WTC11 (cell line): Measurements from ENCODE around the gene CDK8. TPM values are rescaled to one million over a fixed set of nuclear protein-coding genes. Genes with fewer than 3 reads are reported as not detected.

ENCODE experiments used
- ATAC-seq: fragments of 200-7000 bp; cut with Tn5 transposase; 2 replicates; pipeline ENCODE4 v1.10.0; 2021; ENCODE audit warnings: mild to moderate bottlenecking, moderate library complexity
- CTCF ChIA-PET: fragments of 300-600 bp; sonication (Branson Sonifier 250); formaldehyde crosslinking; loops from one replicate; lab custom pipeline; 2021; ENCODE audit warnings: antibody characterized with exemption; lab: Charles Lee
- POLR2A ChIA-PET: fragments of 350-600 bp; sonication (Branson Sonifier 250); formaldehyde crosslinking; loops from one replicate; lab custom pipeline; 2021; ENCODE audit warnings: antibody characterized with exemption; lab: Charles Lee
- DNase-seq: peaks from one replicate; pipeline ENCODE4 v3.0.0; 2021; ENCODE audit warnings: low spot score
- H3K27ac Mint-ChIP-seq: 2 replicates; pipeline ENCODE4 v1.8.0; 2021; ENCODE audit warnings: mixed read lengths
- H3K27me3 Mint-ChIP-seq: 2 replicates; pipeline ENCODE4 v1.8.0; 2021; ENCODE audit warnings: low read depth, mild to moderate bottlenecking, moderate library complexity, mixed read lengths
- H3K36me3 Mint-ChIP-seq: 2 replicates; pipeline ENCODE4 v1.8.0; 2021; ENCODE audit warnings: mixed read lengths
- H3K4me1 Mint-ChIP-seq: 2 replicates; pipeline ENCODE4 v1.8.0; 2022; ENCODE audit warnings: mixed read lengths
- H3K4me3 Mint-ChIP-seq: 2 replicates; pipeline ENCODE4 v1.8.0; 2021; ENCODE audit warnings: mild to moderate bottlenecking, moderate library complexity, mixed read lengths
- H3K9me3 Mint-ChIP-seq: 2 replicates; pipeline ENCODE4 v1.8.0; 2021; ENCODE audit warnings: mixed read lengths
- FOXK1 ChIP-seq: sonication (generic); formaldehyde crosslinking; IDR thresholded peaks from 2 replicates; pipeline ENCODE4 v1.8.0; 2022; ENCODE audit warnings: mild to moderate bottlenecking, moderate library complexity, missing genetic modification reagents
- GTF2I ChIP-seq: fragments of 250-450 bp; sonication (Bioruptor Pico); conservative IDR thresholded peaks from 2 replicates; pipeline ENCODE4 v1.4.0; 2021; ENCODE audit warnings: mild to moderate bottlenecking
- HMGA2 ChIP-seq: fragments of 250-450 bp; sonication (Bioruptor Pico); IDR thresholded peaks from 2 replicates; pipeline ENCODE4 v1.4.0; 2021; ENCODE audit warnings: mild to moderate bottlenecking, moderate library complexity
- IRF2 ChIP-seq: sonication (generic); formaldehyde crosslinking; IDR thresholded peaks from 2 replicates; pipeline ENCODE4 v1.8.0; 2022; ENCODE audit warnings: low read depth, missing genetic modification reagents, borderline replicate concordance
- JUN ChIP-seq: sonication (generic); formaldehyde crosslinking; IDR thresholded peaks from 2 replicates; pipeline ENCODE4 v1.8.0; 2023; ENCODE audit warnings: mild to moderate bottlenecking, missing genetic modification reagents
- MXD4 ChIP-seq: fragments of 250-450 bp; sonication (Bioruptor Pico); IDR thresholded peaks from 2 replicates; pipeline ENCODE4 v1.8.0; 2021; ENCODE audit warnings: mild to moderate bottlenecking, moderate library complexity, borderline replicate concordance
- NR1H2 ChIP-seq: sonication (generic); formaldehyde crosslinking; IDR thresholded peaks from 2 replicates; pipeline ENCODE4 v1.9.0; 2021; ENCODE audit warnings: mild to moderate bottlenecking, moderate library complexity, missing genetic modification reagents
- OVOL2 ChIP-seq: fragments of 250-450 bp; sonication (Bioruptor Pico); IDR thresholded peaks from 2 replicates; pipeline ENCODE4 v1.9.0; 2021; ENCODE audit warnings: mild to moderate bottlenecking, borderline replicate concordance
- PRRX2 ChIP-seq: fragments of 250-450 bp; sonication (Bioruptor Pico); IDR thresholded peaks from 2 replicates; pipeline ENCODE4 v1.8.0; 2021; ENCODE audit warnings: mild to moderate bottlenecking
- SP1 ChIP-seq: sonication (generic); formaldehyde crosslinking; conservative IDR thresholded peaks from 2 replicates; pipeline ENCODE4 v1.8.1; 2022; ENCODE audit warnings: missing genetic modification reagents
- ZNF219 ChIP-seq: sonication (generic); formaldehyde crosslinking; IDR thresholded peaks from 2 replicates; pipeline ENCODE4 v1.8.0; 2023; ENCODE audit warnings: missing genetic modification reagents, mild to moderate bottlenecking, borderline replicate concordance
- ZNF232 ChIP-seq: sonication (generic); formaldehyde crosslinking; IDR thresholded peaks from 2 replicates; pipeline ENCODE4 v1.8.0; 2022; ENCODE audit warnings: mild to moderate bottlenecking, missing genetic modification reagents
- total RNA-seq: library from RNA; stranded (reverse); gene quantifications from 3 replicates; pipeline ENCODE4 v1.2.3, GENCODE V29; 2021
- TF ChIP-seq, protein P1 (sequence below): fragments of 250-450 bp; sonication (Bioruptor Pico); IDR thresholded peaks from 2 replicates; pipeline ENCODE4 v1.9.0; 2021; ENCODE audit warnings: mild to moderate bottlenecking
- TF ChIP-seq, protein P2 (sequence below): fragments of 250-450 bp; sonication (Bioruptor Pico); IDR thresholded peaks from 2 replicates; pipeline ENCODE4 v1.9.0; 2021; ENCODE audit warnings: moderate library complexity, mild to moderate bottlenecking, inconsistent platforms, borderline replicate concordance
- TF ChIP-seq, protein P3 (sequence below): sonication (generic); formaldehyde crosslinking; IDR thresholded peaks from 2 replicates; pipeline ENCODE4 v1.8.0; 2022; ENCODE audit warnings: mild to moderate bottlenecking, missing genetic modification reagents
- TF ChIP-seq, protein P4 (sequence below): sonication (generic); formaldehyde crosslinking; IDR thresholded peaks from 2 replicates; pipeline ENCODE4 v1.8.1; 2022; ENCODE audit warnings: mild to moderate bottlenecking, missing genetic modification reagents, moderate library complexity, borderline replicate concordance
- TF ChIP-seq, protein P5 (sequence below): sonication (generic); formaldehyde crosslinking; IDR thresholded peaks from 2 replicates; pipeline ENCODE4 v1.8.1; 2023; ENCODE audit warnings: mild to moderate bottlenecking, missing genetic modification reagents, moderate library complexity
- TF ChIP-seq, protein P6 (sequence below): sonication (generic); formaldehyde crosslinking; IDR thresholded peaks from 2 replicates; pipeline ENCODE4 v1.8.0; 2022; ENCODE audit warnings: mild to moderate bottlenecking, missing genetic modification reagents
- TF ChIP-seq, protein P7 (sequence below): sonication (generic); formaldehyde crosslinking; IDR thresholded peaks from 2 replicates; pipeline ENCODE4 v1.8.1; 2023; ENCODE audit warnings: mild to moderate bottlenecking, missing genetic modification reagents
- TF ChIP-seq, protein P8 (sequence below): fragments of 250-450 bp; sonication (Bioruptor Pico); IDR thresholded peaks from 2 replicates; pipeline ENCODE4 v2.1.2; 2022; ENCODE audit warnings: mild to moderate bottlenecking, moderate library complexity
- TF ChIP-seq, protein P9 (sequence below): sonication (generic); formaldehyde crosslinking; IDR thresholded peaks from 2 replicates; pipeline ENCODE4 v1.8.1; 2023; ENCODE audit warnings: mild to moderate bottlenecking, missing genetic modification reagents, moderate library complexity

The CDK8 gene
- total RNA-seq, 1 experiment from 2014 or later, result 21.4 TPM

DNA sequence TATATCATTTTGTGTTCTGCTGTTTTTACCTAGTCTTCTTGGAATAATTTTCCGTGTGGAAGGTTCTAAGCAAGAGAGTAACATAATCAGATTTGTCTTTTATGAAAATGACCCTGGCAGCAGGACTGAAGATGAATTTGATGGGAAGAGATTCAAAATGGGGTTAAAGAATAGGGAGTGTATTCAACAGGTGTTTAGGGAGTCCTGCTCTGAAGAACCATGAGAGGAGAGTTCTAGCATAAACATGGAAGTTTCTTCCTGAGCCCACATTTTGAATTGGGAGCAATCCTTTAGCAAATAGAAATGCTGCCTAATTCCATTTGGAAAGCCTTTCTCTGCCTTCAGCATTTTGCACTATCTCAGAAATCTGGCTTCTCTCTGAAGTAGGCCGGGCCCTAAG is 127.0 kb downstream of the CDK8 start:
- H3K27me3 Mint-ChIP-seq, result no peaks in the 10 kb centered on the region
- TF ChIP-seq, protein P1, sequence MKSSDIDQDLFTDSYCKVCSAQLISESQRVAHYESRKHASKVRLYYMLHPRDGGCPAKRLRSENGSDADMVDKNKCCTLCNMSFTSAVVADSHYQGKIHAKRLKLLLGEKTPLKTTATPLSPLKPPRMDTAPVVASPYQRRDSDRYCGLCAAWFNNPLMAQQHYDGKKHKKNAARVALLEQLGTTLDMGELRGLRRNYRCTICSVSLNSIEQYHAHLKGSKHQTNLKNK (CRISPR knock-in tag), result no peak
- TF ChIP-seq, protein P2, sequence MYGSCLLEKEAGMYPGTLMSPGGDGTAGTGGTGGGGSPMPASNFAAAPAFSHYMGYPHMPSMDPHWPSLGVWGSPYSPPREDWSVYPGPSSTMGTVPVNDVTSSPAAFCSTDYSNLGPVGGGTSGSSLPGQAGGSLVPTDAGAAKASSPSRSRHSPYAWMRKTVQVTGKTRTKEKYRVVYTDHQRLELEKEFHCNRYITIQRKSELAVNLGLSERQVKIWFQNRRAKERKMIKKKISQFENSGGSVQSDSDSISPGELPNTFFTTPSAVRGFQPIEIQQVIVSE (CRISPR knock-in tag), result no peak
- TF ChIP-seq, protein P3, sequence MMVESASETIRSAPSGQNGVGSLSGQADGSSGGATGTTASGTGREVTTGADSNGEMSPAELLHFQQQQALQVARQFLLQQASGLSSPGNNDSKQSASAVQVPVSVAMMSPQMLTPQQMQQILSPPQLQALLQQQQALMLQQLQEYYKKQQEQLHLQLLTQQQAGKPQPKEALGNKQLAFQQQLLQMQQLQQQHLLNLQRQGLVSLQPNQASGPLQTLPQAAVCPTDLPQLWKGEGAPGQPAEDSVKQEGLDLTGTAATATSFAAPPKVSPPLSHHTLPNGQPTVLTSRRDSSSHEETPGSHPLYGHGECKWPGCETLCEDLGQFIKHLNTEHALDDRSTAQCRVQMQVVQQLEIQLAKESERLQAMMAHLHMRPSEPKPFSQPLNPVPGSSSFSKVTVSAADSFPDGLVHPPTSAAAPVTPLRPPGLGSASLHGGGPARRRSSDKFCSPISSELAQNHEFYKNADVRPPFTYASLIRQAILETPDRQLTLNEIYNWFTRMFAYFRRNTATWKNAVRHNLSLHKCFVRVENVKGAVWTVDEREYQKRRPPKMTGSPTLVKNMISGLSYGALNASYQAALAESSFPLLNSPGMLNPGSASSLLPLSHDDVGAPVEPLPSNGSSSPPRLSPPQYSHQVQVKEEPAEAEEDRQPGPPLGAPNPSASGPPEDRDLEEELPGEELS (CRISPR knock-in tag), result no peak
- TF ChIP-seq ZNF219 (CRISPR knock-in tag) (no peak), IRF2 (CRISPR knock-in tag) (no peak), NR1H2 (CRISPR knock-in tag) (no peak), OVOL2 (CRISPR knock-in tag) (no peak), SP1 (CRISPR knock-in tag) (no peak), FOXK1 (no peak), PRRX2 (CRISPR knock-in tag) (no peak), ZNF232 (CRISPR knock-in tag) (no peak)
- TF ChIP-seq, protein P4, sequence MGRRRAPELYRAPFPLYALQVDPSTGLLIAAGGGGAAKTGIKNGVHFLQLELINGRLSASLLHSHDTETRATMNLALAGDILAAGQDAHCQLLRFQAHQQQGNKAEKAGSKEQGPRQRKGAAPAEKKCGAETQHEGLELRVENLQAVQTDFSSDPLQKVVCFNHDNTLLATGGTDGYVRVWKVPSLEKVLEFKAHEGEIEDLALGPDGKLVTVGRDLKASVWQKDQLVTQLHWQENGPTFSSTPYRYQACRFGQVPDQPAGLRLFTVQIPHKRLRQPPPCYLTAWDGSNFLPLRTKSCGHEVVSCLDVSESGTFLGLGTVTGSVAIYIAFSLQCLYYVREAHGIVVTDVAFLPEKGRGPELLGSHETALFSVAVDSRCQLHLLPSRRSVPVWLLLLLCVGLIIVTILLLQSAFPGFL (CRISPR knock-in tag), result no peak
- TF ChIP-seq, protein P5, sequence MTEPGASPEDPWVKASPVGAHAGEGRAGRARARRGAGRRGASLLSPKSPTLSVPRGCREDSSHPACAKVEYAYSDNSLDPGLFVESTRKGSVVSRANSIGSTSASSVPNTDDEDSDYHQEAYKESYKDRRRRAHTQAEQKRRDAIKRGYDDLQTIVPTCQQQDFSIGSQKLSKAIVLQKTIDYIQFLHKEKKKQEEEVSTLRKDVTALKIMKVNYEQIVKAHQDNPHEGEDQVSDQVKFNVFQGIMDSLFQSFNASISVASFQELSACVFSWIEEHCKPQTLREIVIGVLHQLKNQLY (CRISPR knock-in tag), result no peak
- TF ChIP-seq, protein P6, sequence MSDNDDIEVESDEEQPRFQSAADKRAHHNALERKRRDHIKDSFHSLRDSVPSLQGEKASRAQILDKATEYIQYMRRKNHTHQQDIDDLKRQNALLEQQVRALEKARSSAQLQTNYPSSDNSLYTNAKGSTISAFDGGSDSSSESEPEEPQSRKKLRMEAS (CRISPR knock-in tag), result no peak
- TF ChIP-seq, protein P7, sequence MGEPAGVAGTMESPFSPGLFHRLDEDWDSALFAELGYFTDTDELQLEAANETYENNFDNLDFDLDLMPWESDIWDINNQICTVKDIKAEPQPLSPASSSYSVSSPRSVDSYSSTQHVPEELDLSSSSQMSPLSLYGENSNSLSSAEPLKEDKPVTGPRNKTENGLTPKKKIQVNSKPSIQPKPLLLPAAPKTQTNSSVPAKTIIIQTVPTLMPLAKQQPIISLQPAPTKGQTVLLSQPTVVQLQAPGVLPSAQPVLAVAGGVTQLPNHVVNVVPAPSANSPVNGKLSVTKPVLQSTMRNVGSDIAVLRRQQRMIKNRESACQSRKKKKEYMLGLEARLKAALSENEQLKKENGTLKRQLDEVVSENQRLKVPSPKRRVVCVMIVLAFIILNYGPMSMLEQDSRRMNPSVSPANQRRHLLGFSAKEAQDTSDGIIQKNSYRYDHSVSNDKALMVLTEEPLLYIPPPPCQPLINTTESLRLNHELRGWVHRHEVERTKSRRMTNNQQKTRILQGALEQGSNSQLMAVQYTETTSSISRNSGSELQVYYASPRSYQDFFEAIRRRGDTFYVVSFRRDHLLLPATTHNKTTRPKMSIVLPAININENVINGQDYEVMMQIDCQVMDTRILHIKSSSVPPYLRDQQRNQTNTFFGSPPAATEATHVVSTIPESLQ (CRISPR knock-in tag), result no peak
- CTCF ChIA-PET, result no interaction called here
- H3K27ac Mint-ChIP-seq, result no peak overlapping the region
- DNase-seq (no peak), ATAC-seq (no peak)
- H3K4me3 Mint-ChIP-seq, result no peak overlapping the region
- H3K36me3 Mint-ChIP-seq, result 0 out of 2 replicates have a peak, but pooled peaks cover under 1% of the 10 kb centered on the region
- peaks cover 11% of the 10 kb centered on the region for H3K4me1 Mint-ChIP-seq
- no peaks in the 10 kb centered on the region for H3K9me3 Mint-ChIP-seq
- POLR2A ChIA-PET, result no interaction called here

DNA sequence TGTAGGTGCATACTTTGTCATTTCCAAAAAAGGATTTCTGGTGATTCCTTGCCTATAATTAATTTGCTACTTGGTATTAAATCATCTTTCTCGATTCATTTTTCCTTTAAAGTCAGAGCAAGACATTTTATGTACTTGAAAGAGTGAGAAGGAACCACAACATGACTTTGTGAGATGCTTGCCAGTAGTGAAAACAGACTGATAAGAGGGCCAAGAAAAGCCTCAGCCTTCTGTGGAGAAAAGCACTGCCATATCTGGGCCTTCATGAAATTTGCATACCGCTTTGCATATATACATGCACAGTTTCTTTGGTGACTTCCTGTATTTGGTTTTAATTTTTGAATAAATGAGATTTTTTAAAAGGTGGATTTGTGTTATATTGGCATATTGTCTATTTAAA is 128.4 kb downstream of the CDK8 start:
- no peaks in the 10 kb centered on the region for H3K9me3 Mint-ChIP-seq
- no peak for DNase-seq
- CTCF ChIA-PET, result no interaction called here
- H3K27ac Mint-ChIP-seq, result no peak overlapping the region
- peaks cover 11% of the 10 kb centered on the region for H3K4me1 Mint-ChIP-seq
- H3K36me3 Mint-ChIP-seq, result 0 out of 2 replicates have a peak, but pooled peaks cover 5% of the 10 kb centered on the region
- H3K27me3 Mint-ChIP-seq, result no peaks in the 10 kb centered on the region
- TF ChIP-seq MXD4 (CRISPR knock-in tag) (no peak), GTF2I (CRISPR knock-in tag) (no peak), JUN (CRISPR knock-in tag) (no peak), HMGA2 (CRISPR knock-in tag) (no peak)
- TF ChIP-seq, protein P8, sequence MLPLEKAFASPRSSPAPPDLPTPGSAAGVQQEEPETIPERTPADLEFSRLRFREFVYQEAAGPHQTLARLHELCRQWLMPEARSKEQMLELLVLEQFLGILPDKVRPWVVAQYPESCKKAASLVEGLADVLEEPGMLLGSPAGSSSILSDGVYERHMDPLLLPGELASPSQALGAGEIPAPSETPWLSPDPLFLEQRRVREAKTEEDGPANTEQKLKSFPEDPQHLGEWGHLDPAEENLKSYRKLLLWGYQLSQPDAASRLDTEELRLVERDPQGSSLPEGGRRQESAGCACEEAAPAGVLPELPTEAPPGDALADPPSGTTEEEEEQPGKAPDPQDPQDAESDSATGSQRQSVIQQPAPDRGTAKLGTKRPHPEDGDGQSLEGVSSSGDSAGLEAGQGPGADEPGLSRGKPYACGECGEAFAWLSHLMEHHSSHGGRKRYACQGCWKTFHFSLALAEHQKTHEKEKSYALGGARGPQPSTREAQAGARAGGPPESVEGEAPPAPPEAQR, result no peak
- TF ChIP-seq, protein P9, sequence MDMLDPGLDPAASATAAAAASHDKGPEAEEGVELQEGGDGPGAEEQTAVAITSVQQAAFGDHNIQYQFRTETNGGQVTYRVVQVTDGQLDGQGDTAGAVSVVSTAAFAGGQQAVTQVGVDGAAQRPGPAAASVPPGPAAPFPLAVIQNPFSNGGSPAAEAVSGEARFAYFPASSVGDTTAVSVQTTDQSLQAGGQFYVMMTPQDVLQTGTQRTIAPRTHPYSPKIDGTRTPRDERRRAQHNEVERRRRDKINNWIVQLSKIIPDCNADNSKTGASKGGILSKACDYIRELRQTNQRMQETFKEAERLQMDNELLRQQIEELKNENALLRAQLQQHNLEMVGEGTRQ (CRISPR knock-in tag), result no peak
- POLR2A ChIA-PET, result no interaction called here
- ATAC-seq, result no peak
- H3K4me3 Mint-ChIP-seq, result no peak overlapping the region
